Small intestine (tissue), 7 donors: ENCODE data around the gene ACAA2. TPM values are rescaled to one million over a fixed set of nuclear protein-coding genes. Genes with fewer than 3 reads are reported as not detected.

Experiments
- DNase-seq, 2 donors: peaks; one replicate each; pipeline versions ENCODE4 v3.0.0 to v3.0.0-alpha.2; 2013
- FAIRE-seq: peaks from 2 replicates; lab custom pipeline; 2012; peaks lifted over from hg19 to GRCh38; lab: Jason Lieb, UNC
- H3K27ac ChIP-seq, 3 donors: one replicate each; pipeline ENCODE4 v1.5.1; 2013; ENCODE audit warnings: low read length in 2 of 3, mild to moderate bottlenecking in 2 of 3, control low read depth in 1 of 3, inconsistent platforms in 1 of 3, low read depth in 1 of 3, moderate library complexity in 1 of 3
- H3K27me3 ChIP-seq, 3 donors: one replicate each; pipeline ENCODE4 v1.6.1; 2013; ENCODE audit warnings: low read length in 3 of 3, inconsistent platforms in 1 of 3; ENCODE audit not compliant: control insufficient read depth in 3 of 3, insufficient read depth in 3 of 3
- H3K36me3 ChIP-seq, 3 donors: one replicate each; pipeline ENCODE4 v1.6.1; 2013; ENCODE audit warnings: low read length in 3 of 3, inconsistent platforms in 1 of 3, low read depth in 1 of 3, mild to moderate bottlenecking in 1 of 3, moderate library complexity in 1 of 3; ENCODE audit not compliant: control insufficient read depth in 3 of 3, insufficient read depth in 2 of 3
- H3K4me1 ChIP-seq, 3 donors: one replicate each; pipeline ENCODE4 v1.6.1; 2013; ENCODE audit warnings: low read length in 2 of 3, inconsistent platforms in 1 of 3, low read depth in 1 of 3, mild to moderate bottlenecking in 1 of 3, moderate library complexity in 1 of 3; ENCODE audit not compliant: control insufficient read depth in 3 of 3, insufficient read depth in 2 of 3
- H3K4me3 ChIP-seq, 3 donors: one replicate each; pipeline ENCODE4 v1.5.1; 2013; ENCODE audit warnings: low read length in 3 of 3, control low read depth in 1 of 3, inconsistent platforms in 1 of 3, low read depth in 1 of 3, mild to moderate bottlenecking in 1 of 3, moderate library complexity in 1 of 3
- H3K9me3 ChIP-seq, 2 donors: one replicate each; pipeline ENCODE4 v1.6.1; 2013; ENCODE audit warnings: low read depth in 1 of 2, low read length in 1 of 2; ENCODE audit not compliant: control insufficient read depth in 2 of 2, insufficient read depth in 1 of 2
- WGBS, 3 donors: extraction: QIAGEN DNeasy Blood & Tissue Kit; methylation state at CpG; one replicate each; pipeline ENCODE4 v1.1.7; 2013; 5-methylcytosine and 5-hydroxymethylcytosine counted together
- polyA plus RNA-seq, 4 donors: library from polyadenylated mRNA; stranded (reverse) in 3 of 4; unstranded in 1 of 4; fragments of 200-250 nt in 3 of 4; fragments of 120-200 nt in 1 of 4; gene quantifications; one replicate each; pipeline versions ENCODE4 v1.2.1 to v1.2.3, GENCODE V29; 2013
- donor health status: healthy with polysubstance abuse.
- donor health status: control.
- donor health status: control.
- donor health status: Bipolar disorder and iron deficiency.
- donor health status: healthy.

The ACAA2 gene
- polyA plus RNA-seq, 4 donors = 114 to 397 (median 208) TPM

DNA sequence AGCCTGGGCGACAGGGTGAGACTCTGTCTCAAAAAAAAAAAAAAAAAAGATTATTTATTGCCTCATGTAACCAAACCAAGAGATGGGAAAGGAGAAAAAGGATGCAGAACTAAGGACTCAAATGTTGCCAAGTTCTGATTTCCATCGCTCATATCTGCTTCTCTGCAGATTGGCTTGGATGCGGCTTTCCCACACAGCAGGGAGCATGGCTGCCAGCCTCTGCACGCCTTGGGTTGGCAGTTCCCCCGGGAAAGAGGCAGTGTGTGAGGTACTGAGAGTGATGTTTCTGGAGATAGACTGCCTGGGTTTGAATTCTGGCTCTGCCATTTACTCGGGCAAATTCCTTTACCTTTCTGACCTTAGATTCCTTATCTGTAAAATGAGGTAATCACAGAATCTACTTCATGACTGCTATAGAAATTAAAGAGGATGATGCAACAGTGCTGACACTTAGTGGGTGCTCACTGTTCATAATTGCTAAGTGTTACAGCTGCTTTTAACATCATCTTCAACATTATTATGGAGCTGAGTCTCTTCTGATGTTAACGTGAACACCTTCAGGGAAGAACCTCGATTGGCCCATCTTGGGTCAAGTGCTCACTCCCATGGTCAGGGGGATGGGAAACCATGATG is 68.8 kb downstream of the ACAA2 start:
- Histone ChIP-seq H3K36me3 (no peaks in the 10 kb centered on the region), H3K4me1 (no peaks in the 10 kb centered on the region), H3K27me3 (peaks cover 0 to 2% (median 0%) of the 10 kb centered on the region in 3 donors), H3K4me3 (no peak overlapping the region), H3K27ac (no peak overlapping the region), H3K9me3 (no peaks in the 10 kb centered on the region)
- FAIRE-seq (no peak), DNase-seq (no peak)
- WGBS, 3 donors = 60 to 79% (median 70%) methylated on average over 7 to 8 of the region's 8 CpGs

- no peak for DNase-seq
- Histone ChIP-seq H3K36me3 (no peaks in the 10 kb centered on the region), H3K9me3 (no peaks in the 10 kb centered on the region), H3K27me3 (peaks cover 0 to 2% (median 0%) of the 10 kb centered on the region in 3 donors), H3K27ac (no peak overlapping the region), H3K4me1 (no peaks in the 10 kb centered on the region), H3K4me3 (no peak overlapping the region)
- WGBS, 3 donors = 73 to 92% (median 78%) methylated on average over 5 of the region's 5 CpGs
- FAIRE-seq = no peak
Observed at GRCh38 chr18:49743117-49743567, 70.2 kb downstream of the ACAA2 start.

DNA sequence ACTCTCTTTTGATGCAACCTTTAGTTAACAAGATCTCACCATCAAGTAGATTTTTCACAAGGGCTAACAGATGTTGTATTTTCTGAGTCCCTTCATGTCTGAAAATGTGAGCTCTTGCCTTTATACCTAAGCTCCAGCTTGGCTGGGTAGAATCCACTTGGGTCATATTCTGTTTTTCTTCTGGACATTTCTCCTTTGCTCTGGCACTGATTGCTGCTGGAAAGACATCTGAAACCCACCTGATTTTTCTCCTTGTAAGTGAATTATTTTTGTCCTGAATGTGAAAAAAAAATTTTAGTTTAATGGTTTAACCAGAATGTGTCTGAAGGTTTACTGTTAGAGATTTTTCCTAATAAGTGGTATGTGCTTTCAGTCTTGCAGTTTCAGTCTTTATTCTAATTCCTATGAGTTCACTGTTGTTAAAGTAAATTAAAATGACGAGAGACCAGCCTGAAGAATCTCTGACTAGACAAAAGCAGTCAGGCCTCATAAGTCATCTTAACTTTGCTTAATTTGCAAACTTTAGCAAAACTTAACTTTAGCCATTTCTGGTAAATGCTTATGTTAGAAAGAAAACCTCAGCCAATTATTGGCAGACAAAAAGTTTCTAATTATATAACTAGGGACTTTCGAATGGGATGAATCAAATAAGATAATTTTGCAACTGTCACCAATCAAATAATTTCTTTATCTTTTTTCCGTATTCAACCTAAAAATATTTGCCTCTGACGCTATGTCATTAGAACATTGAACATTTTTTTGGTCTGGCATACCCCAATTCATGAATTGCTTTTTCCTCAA is 70.8 kb downstream of the ACAA2 start:
- H3K4me1 ChIP-seq = no peaks in the 10 kb centered on the region
- 61 to 85% (median 77%) methylated on average over 4 of the region's 4 CpGs for WGBS, 3 donors
- no peak overlapping the region for H3K27ac ChIP-seq
- no peak for DNase-seq
- no peaks in the 10 kb centered on the region for H3K9me3 ChIP-seq
- peaks cover 0 to 2% (median 0%) of the 10 kb centered on the region in 3 donors for H3K27me3 ChIP-seq
- no peak for FAIRE-seq
- H3K36me3 ChIP-seq = no peaks in the 10 kb centered on the region
- no peak overlapping the region for H3K4me3 ChIP-seq

GRCh38 chr18:49739275-49739674 is 74.1 kb downstream of the ACAA2 start:
- WGBS, 3 donors = 59 to 81% (median 67%) methylated on average over 4 of the region's 4 CpGs
- H3K4me3 ChIP-seq = no peak overlapping the region

GRCh38 chr18:49738721-49739120 is 74.6 kb downstream of the ACAA2 start:
- H3K4me1 ChIP-seq = no peaks in the 10 kb centered on the region
- H3K27me3 ChIP-seq = peaks cover 0 to 2% (median 0%) of the 10 kb centered on the region in 3 donors
- WGBS, 3 donors = 95 to 99% (median 97%) methylated on average over 4 of the region's 4 CpGs
- H3K9me3 ChIP-seq = no peaks in the 10 kb centered on the region
- no peak overlapping the region for H3K4me3 ChIP-seq
- DNase-seq (no peak), FAIRE-seq (no peak)
- H3K36me3 ChIP-seq = no peaks in the 10 kb centered on the region
- no peak overlapping the region for H3K27ac ChIP-seq

More at GRCh38 chr18:49739275-49739674, 74.1 kb downstream of the ACAA2 start:
- peaks cover 0 to 2% (median 0%) of the 10 kb centered on the region in 3 donors for H3K27me3 ChIP-seq
- no peak overlapping the region for H3K27ac ChIP-seq
- no peak for FAIRE-seq
- no peaks in the 10 kb centered on the region for H3K4me1 ChIP-seq
- H3K36me3 ChIP-seq = no peaks in the 10 kb centered on the region
- H3K9me3 ChIP-seq = no peaks in the 10 kb centered on the region
- DNase-seq = no peak

DNA sequence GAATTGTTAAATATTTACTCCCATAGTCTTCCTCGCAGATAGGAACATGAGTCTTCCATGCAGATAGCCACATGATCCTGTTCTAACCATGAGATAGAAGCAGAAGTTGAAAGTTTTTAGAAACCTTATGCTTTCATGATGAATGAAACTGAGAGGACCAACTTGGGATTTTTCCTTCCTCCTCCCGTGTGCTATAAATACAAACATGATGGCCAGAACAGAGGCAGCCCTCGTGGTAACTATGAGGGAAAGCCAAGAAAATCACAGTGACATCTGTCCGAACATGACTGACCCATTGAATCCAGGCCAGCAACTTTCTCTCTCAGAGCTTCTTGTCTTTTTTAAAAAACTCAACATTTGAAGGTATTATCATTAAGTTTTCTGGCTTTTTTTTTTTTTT is 78.5 kb downstream of the ACAA2 start:
- FAIRE-seq (no peak), DNase-seq (no peak)
- Histone ChIP-seq H3K27ac (no peak overlapping the region), H3K9me3 (no peaks in the 10 kb centered on the region), H3K4me1 (peaks cover 1 to 23% (median 14%) of the 10 kb centered on the region in 3 donors), H3K27me3 (no peaks in the 10 kb centered on the region), H3K36me3 (no peaks in the 10 kb centered on the region), H3K4me3 (no peak overlapping the region)
- WGBS, 3 donors = 71 to 91% (median 72%) methylated on average over 4 of the region's 4 CpGs

DNA sequence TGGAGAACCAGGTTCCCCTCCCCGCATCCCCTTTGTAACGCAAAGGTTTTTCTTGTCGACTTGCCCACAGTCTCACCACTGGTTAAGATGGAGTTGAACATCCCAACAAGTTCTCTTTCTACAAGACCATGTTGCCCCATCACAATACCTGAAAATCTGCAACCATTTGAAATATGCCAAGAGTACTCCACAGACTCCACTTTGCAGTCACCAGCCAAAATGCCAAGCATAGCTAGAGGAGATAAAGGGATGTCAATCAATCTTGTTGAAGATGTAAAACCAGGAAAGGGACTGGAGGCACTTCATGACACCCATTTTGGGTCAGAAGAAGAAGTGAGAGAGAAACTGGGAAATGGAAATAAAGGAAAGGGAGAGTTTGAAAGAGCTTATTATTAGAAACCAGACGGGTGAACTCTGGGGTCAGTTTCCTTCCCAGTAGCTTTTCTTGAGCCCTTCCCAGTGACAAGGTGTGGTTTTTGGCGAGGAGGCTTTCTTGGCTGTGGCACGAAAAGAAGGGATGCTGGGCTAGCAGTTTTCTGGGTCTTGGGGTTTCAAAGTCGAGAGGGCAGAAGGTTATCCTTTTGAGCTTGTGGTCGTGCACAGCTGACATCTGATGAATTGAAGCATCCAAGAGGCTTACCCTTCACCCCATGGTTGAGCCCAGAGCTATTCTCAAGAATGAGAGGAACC is 79.3 kb downstream of the ACAA2 start:
- H3K27ac ChIP-seq = no peak overlapping the region
- FAIRE-seq (no peak), DNase-seq (no peak)
- no peak overlapping the region for H3K4me3 ChIP-seq
- no peaks in the 10 kb centered on the region for H3K9me3 ChIP-seq
- H3K36me3 ChIP-seq = no peaks in the 10 kb centered on the region
- peaks cover 1 to 26% (median 14%) of the 10 kb centered on the region in 3 donors for H3K4me1 ChIP-seq
- no peaks in the 10 kb centered on the region for H3K27me3 ChIP-seq
- 68 to 74% (median 74%) methylated on average over 8 of the region's 8 CpGs for WGBS, 3 donors

DNA sequence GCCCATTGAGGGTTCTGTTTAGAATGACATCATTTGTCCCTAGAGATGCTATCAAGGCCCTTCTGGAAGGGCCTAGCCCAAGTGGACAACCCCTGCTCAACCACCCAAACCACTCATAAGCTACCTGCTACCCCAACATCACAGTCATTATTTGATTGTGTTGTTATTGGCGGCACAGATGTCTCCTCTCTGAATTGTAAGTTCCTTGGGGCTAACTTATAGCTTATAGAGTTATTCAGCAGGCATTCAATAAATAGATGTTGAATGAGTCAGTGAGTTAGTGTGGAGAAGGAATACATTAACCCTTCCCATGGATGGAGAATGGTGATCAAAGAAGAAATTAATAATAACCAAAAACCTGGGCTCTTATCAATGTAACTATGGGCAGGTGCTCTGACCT is 80.0 kb downstream of the ACAA2 start:
- WGBS, 3 donors = 93 to 100% (median 96%) methylated on average over 1 of the region's 1 CpG
- Histone ChIP-seq H3K27me3 (no peaks in the 10 kb centered on the region), H3K9me3 (no peaks in the 10 kb centered on the region), H3K36me3 (peaks cover 0 to 2% (median 0%) of the 10 kb centered on the region in 3 donors), H3K4me3 (no peak overlapping the region), H3K4me1 (peaks cover 1 to 31% (median 14%) of the 10 kb centered on the region in 3 donors), H3K27ac (no peak overlapping the region)
- DNase-seq (no peak), FAIRE-seq (no peak)
